Renal pelvis (tissue), 12 donors: ENCODE data around the gene CGB2. TPM values are rescaled to one million over a fixed set of nuclear protein-coding genes. Genes with fewer than 3 reads are reported as not detected.
"Not testable (repeated sequence)": the region's sequence is repeated elsewhere in the genome, so short reads cannot be mapped to it uniquely, and the experiment has no call there.

Source experiments
- DNase-seq: peaks from one replicate; pipeline ENCODE4 v3.0.0-alpha.2; 2013
- long read RNA-seq, 16 experiments: transcript quantifications; one replicate each; lab custom pipeline, GENCODE V29; 2026
- polyA plus RNA-seq, 3 donors: library from polyadenylated mRNA; unstranded; fragments of 120-200 nt; gene quantifications; one replicate each; pipeline ENCODE4 v1.2.1, GENCODE V29; 2013; ENCODE audit not compliant: insufficient read length in 3 of 3

The CGB2 gene
- polyA plus RNA-seq = not detected
- long read RNA-seq, donor 1 = 0 reads
- long read RNA-seq, donor 2 = 0 reads
- long read RNA-seq, donor 3 = 0 reads
- long read RNA-seq, donor 4 = 0 reads
- long read RNA-seq, donor 5 = 0 reads
- long read RNA-seq, donor 6 = 0 reads
- long read RNA-seq, donor 7 = 0 reads
- long read RNA-seq, donor 8 = 0 reads
- long read RNA-seq, donor 9 = 0 reads
- long read RNA-seq, donor 10 = 0 reads
- long read RNA-seq, donor 11 = 0 reads
- long read RNA-seq, donor 12 = 0 reads
- long read RNA-seq, donor 13 = 0 reads
- long read RNA-seq, donor 14 = 0 reads
- long read RNA-seq, donor 15 = 0 reads
- long read RNA-seq, donor 16 = 0 reads

GRCh38 chr19:49031642-49032301, at the start of gene CGB2:
Gene CGB2, plus strand, starts transcription at chr19:49031890. Its CDS starts 206 bp downstream, at chr19:49032096.
- DNase-seq = not testable (repeated sequence)

- no peak for DNase-seq
These were observed 49.4 kb upstream of the CGB2 start for GRCh38 chr19:48982280-48982679.

- DNase-seq = no peak
These were observed 46.0 kb upstream of the CGB2 start for GRCh38 chr19:48985711-48986110.

GRCh38 chr19:48986211-48986610, 45.5 kb upstream of the CGB2 start:
- DNase-seq = no peak

GRCh38 chr19:48987323-48987722, 44.4 kb upstream of the CGB2 start:
- DNase-seq = no peak

GRCh38 chr19:48988286-48988685, 43.4 kb upstream of the CGB2 start:
- no peak for DNase-seq

GRCh38 chr19:48988860-48989259, 42.8 kb upstream of the CGB2 start:
- no peak for DNase-seq

GRCh38 chr19:48989701-48990291, 41.9 kb upstream of the CGB2 start:
- no peak for DNase-seq

GRCh38 chr19:48990400-48990799, 41.3 kb upstream of the CGB2 start:
- no peak for DNase-seq

GRCh38 chr19:48991011-48991609, 40.6 kb upstream of the CGB2 start:
- no peak for DNase-seq

GRCh38 chr19:48991873-48992580, 39.7 kb upstream of the CGB2 start:
- DNase-seq = no peak

- DNase-seq = no peak
These were observed 39.0 kb upstream of the CGB2 start for GRCh38 chr19:48992581-48993174.

- peak; percentile 100 for DNase-seq
These were observed 38.3 kb upstream of the CGB2 start, which contains the start of the genes GYS1 and RUVBL2 for GRCh38 chr19:48993175-48994034. Gene GYS1, minus strand, starts transcription at chr19:48993309. Its CDS starts 197 bp downstream, at chr19:48993112. Gene RUVBL2, plus strand, starts transcription at chr19:48993887. Its CDS starts 25 bp downstream, at chr19:48993912.

GRCh38 chr19:48994035-48994386, 37.7 kb upstream of the CGB2 start:
- DNase-seq = no peak

- DNase-seq = no peak
These were observed 33.7 kb upstream of the CGB2 start for GRCh38 chr19:48997972-48998371.

GRCh38 chr19:48999481-49000325, 32.0 kb upstream of the CGB2 start:
- no peak for DNase-seq

GRCh38 chr19:49004133-49004532, 27.6 kb upstream of the CGB2 start:
- no peak for DNase-seq

- DNase-seq = no peak
These were observed 26.6 kb upstream of the CGB2 start for GRCh38 chr19:49004964-49005614.

GRCh38 chr19:49006905-49007304, 24.8 kb upstream of the CGB2 start:
- no peak for DNase-seq
